ENCODE data around the gene NXNL2.

DNA sequence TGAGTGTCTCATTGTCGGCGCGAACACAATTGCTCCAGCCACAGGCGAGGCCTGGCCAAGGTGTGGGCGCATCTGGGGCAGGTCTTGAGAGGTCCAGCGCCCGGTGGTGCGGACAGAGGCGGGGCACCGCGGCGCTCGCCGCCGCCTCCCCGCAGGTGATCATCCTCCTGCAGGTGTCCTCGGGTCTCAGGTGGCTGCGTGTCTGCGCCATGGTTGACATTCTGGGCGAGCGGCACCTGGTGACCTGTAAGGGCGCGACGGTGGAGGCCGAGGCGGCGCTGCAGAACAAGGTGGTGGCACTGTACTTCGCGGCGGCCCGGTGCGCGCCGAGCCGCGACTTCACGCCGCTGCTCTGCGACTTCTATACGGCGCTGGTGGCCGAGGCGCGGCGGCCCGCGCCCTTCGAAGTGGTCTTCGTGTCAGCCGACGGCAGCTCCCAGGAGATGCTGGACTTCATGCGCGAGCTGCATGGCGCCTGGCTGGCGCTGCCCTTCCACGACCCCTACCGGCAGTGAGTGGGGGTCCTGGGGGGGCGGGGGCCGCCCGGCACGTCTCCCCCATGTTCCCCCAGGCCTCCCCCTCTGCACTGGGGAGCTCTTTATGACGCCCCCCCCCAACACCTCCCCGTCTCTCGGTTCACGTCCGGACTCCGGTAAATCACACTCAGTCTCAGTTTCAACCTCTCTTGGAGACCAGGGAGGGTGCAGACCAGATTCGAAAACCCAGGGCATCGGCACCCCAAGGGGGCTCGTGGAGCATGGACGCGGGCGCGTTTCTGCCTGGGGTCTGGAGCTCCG is 446 bp downstream of the NXNL2 start:
- TF ChIP-seq, protein P1, sequence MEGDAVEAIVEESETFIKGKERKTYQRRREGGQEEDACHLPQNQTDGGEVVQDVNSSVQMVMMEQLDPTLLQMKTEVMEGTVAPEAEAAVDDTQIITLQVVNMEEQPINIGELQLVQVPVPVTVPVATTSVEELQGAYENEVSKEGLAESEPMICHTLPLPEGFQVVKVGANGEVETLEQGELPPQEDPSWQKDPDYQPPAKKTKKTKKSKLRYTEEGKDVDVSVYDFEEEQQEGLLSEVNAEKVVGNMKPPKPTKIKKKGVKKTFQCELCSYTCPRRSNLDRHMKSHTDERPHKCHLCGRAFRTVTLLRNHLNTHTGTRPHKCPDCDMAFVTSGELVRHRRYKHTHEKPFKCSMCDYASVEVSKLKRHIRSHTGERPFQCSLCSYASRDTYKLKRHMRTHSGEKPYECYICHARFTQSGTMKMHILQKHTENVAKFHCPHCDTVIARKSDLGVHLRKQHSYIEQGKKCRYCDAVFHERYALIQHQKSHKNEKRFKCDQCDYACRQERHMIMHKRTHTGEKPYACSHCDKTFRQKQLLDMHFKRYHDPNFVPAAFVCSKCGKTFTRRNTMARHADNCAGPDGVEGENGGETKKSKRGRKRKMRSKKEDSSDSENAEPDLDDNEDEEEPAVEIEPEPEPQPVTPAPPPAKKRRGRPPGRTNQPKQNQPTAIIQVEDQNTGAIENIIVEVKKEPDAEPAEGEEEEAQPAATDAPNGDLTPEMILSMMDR (IDR thresholded peaks at IDR 0.05) = no peak
- TF ChIP-seq POLR2A (IDR thresholded peaks at IDR 0.05) = no peak
